Measurements from ENCODE around the gene TBC1D12. TPM values are rescaled to one million over a fixed set of nuclear protein-coding genes. Genes with fewer than 3 reads are reported as not detected.

The TBC1D12 gene
- total and polyA plus RNA-seq, 2 donors (not counting 3 experiments of a cell fraction or from before 2014, with no cell fraction given) = 2.9 to 7.3 TPM

DNA sequence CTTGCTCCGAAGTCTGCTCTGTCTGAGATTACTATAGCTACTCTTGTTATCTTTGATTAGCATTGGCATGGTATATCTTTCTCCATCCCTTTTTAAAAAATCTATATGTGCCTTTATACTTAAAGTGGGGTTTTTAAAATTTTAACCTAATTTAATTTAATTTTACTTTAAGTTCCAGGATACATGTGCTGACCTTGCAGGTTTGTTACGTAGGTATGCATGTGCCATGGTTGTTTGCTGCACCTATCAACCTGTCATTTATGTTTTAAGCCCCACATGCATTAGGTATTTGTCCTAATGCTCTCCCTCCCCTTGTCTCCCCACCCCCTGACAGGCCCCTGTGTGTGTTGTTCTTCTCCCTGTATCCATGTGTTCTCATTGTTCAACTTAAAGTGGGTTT, 54.6 kb downstream of the TBC1D12 start:
- H3K27ac ChIP-seq (ENCODE audit: insufficient read depth, low read depth, low read length) = no peak overlapping the region
- H3K9ac ChIP-seq (replicated peaks; ENCODE audit: extremely low read depth, insufficient read depth, low read length) = no peak overlapping the region
- no peaks in the 10 kb centered on the region for H3K36me3 ChIP-seq (ENCODE audit: control insufficient read depth in 2 of 2, extremely low read depth in 1 of 2, insufficient read depth in 2 of 2, low read length in 2 of 2)
- intact Hi-C loops (cut with micrococcal nuclease) (no loop called here), dilution Hi-C loops (cut with MboI; ENCODE audit: extremely low pct_ligation_motif_present, low sequenced_read_pairs) (no loop called here)
- DNase-seq (ENCODE audit: low read depth, low spot score) (no peak), FAIRE-seq (no peak)
- no peaks in the 10 kb centered on the region for H4K20me1 ChIP-seq (replicated peaks; ENCODE audit: control insufficient read depth, extremely low read depth, insufficient read depth, low read length)
- ChIA-PET POLR2A (no interaction called here), CTCF (interaction anchor here (4.3 kb wide), 1 partner anchor 12 kb away, joined by 40 read pairs; no protein-coding TSS in a partner anchor)
- no peaks in the 10 kb centered on the region for H3K9me1 ChIP-seq (replicated peaks; ENCODE audit: control insufficient read depth, extremely low read depth, insufficient read depth, low read length)
- TF ChIP-seq POLR2A (IDR thresholded peaks at IDR 0.05; ENCODE audit: low read depth, low read length) (no peak), JUN (IDR thresholded peaks at IDR 0.05; ENCODE audit: borderline replicate concordance, insufficient read depth, insufficient read length, low read depth) (no peak), GATA2 (IDR thresholded peaks at IDR 0.05; ENCODE audit: insufficient read depth, insufficient read length, low read depth, low read length) (no peak), EZH2 (IDR thresholded peaks at IDR 0.05; ENCODE audit: borderline replicate concordance, low read depth, low read length, severe bottlenecking) (no peak), MAX (IDR thresholded peaks at IDR 0.05; ENCODE audit: insufficient read depth, insufficient read length) (no peak)
- TF ChIP-seq, protein P1, sequence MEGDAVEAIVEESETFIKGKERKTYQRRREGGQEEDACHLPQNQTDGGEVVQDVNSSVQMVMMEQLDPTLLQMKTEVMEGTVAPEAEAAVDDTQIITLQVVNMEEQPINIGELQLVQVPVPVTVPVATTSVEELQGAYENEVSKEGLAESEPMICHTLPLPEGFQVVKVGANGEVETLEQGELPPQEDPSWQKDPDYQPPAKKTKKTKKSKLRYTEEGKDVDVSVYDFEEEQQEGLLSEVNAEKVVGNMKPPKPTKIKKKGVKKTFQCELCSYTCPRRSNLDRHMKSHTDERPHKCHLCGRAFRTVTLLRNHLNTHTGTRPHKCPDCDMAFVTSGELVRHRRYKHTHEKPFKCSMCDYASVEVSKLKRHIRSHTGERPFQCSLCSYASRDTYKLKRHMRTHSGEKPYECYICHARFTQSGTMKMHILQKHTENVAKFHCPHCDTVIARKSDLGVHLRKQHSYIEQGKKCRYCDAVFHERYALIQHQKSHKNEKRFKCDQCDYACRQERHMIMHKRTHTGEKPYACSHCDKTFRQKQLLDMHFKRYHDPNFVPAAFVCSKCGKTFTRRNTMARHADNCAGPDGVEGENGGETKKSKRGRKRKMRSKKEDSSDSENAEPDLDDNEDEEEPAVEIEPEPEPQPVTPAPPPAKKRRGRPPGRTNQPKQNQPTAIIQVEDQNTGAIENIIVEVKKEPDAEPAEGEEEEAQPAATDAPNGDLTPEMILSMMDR (IDR thresholded peaks at IDR 0.05; ENCODE audit: extremely low read depth in 1 of 2, insufficient read depth in 1 of 2, low read depth in 1 of 2, low read length in 2 of 2) = no peak
- no peak overlapping the region for H2AFZ ChIP-seq (ENCODE audit: low read depth, low read length)
- no peak overlapping the region for H3K4me3 ChIP-seq (replicated peaks in 1 of 3; ENCODE audit: insufficient read depth in 1 of 3, low read depth in 1 of 3, low read length in 3 of 3)
- no peaks in the 10 kb centered on the region for H3K9me3 ChIP-seq (replicated peaks; ENCODE audit: control insufficient read depth, insufficient read depth, low read length)
- H3K27me3 ChIP-seq (ENCODE audit: control insufficient read depth in 2 of 2, insufficient read depth in 2 of 2, low read length in 2 of 2) = no peaks in the 10 kb centered on the region
- H3K79me2 ChIP-seq (ENCODE audit: control insufficient read depth, insufficient read depth, low read length) = no peaks in the 10 kb centered on the region
- no peak overlapping the region for H3K4me2 ChIP-seq (ENCODE audit: insufficient read depth, low read length)
- BruUV-seq (replicated peaks) = no TSS peak
- no peaks in the 10 kb centered on the region for H3K4me1 ChIP-seq (ENCODE audit: control insufficient read depth, extremely low read depth, insufficient read depth, low read length)

All from endothelial cell of umbilical vein (primary cell).